Stimulated activated CD8-positive, alpha-beta memory T cell treated with anti-CD3 and anti-CD28 coated beads, Interleukin-7, amount 100 ng/mL, for 24 hours (primary cell): ENCODE data around the gene NDUFAF8.

Experiments
- DNase-seq: peaks from one replicate; pipeline ENCODE4 v3.0.0-alpha.2; 2020; ENCODE audit warnings: low read depth

Gene NDUFAF8

GRCh38 chr17:81252326-81252986 is 13.3 kb downstream of the NDUFAF8 start:
- no peak for DNase-seq

DNA sequence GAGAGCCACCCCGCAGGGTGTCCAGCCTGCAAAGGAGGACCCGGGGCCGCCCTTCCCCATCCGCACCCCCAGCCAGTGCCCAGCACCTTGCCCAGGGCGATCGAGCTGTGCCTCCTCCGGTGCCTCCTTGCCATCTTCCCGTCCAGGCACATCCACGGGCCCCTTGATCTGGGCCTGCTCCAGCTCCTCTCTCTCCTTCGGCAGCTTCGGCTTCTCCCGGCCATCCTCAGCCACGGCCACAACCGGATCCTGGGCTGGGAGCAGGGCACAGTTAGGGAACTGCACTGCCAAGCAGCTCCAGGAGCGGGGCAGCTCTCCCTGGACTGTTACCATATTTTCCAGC is 13.8 kb downstream of the NDUFAF8 start:
- no peak for DNase-seq

DNA sequence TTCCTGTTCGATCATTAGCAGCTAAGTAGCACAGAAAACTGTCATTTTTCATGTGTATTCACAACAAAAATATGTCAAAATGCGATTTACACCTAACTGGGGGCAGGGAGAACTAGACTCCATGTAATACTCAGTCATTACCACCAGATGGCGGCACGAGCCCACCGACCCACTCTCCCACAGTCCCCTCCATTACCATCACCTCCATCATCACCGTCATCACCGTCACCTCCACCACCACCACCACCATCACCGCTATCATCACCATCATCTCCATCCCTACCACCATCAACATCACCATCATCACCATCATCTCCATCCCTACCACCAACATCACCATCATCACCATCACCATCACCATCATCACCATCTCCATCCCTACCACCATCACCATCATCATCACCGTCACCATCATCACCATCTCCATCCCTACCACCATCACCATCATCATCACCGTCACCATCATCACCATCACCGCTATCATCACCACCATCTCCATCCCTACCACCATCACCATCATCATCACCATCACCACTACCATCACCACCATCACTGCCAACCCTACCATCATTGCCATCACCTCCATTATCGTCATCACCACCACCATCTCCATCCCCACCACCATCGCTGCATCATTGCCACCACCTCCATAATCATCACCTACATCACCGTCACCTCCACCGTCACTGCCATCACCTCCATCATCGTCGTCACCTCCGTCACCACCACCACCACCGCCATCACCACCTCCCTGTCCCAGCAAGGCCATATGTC is 14.4 kb downstream of the NDUFAF8 start:
- no peak for DNase-seq

GRCh38 chr17:81254955-81255717 is 16.0 kb downstream of the NDUFAF8 start:
- DNase-seq, result no peak

DNA sequence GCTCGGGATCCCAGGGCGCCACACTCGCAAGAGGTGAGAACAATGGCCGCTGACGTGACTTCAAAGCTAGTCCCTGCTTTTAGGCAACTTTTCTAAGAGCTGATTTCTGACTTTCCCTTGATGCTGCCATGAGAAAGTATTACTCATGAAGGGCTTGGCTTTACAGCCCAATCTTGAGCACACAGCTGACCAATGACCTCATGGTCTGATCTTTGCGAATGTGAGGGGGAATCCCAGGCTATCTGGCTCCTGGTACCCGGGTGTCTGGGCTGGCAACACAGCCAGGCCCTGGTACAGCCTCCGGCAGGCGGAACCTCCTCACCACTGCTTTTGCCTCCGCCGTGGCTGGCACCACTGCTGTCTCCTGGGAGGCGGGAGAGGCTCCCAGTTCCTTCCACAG is 17.5 kb downstream of the NDUFAF8 start:
- no peak for DNase-seq

DNA sequence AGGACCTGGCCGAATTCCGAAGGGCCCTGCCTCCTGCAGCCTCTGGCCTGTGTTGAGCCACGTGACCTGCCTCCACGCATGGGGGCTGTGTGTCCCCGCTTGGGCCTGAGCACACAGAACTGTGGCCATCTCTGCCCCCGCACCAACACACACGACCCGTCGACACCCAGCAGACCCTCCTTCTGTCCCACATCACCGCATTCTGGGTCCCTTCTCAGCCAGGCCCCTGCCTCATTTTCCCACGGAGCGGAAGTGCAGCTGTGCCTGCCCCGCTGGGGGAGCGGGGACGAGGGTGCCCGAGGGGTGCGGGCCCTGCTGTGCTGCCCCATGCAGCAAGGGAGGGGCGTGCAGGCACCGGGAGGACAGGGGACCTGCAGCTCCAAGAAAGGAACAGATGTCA is 18.4 kb downstream of the NDUFAF8 start:
- DNase-seq, result no peak

DNA sequence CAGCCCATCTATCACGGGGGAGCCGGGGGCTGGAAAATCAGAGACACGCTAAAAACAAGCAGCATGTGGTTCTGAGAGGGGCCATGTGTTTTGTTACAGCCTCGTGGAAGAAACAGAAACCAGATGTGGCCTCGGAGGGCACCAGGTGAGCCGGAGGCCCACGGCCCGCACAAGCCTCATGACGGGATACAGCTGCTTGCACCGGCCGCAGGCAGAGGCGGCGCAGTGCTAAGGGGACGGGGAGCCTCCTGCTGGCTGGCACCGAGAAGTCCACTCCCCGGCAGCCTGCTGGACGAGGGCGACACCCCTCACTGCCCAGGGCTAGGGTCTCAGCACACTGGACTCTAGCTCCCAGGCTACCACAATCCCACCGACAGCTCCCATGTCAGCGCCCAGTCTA is 19.2 kb downstream of the NDUFAF8 start:
- no peak for DNase-seq

GRCh38 chr17:81259058-81259605 is 20.0 kb downstream of the NDUFAF8 start:
- no peak for DNase-seq

DNA sequence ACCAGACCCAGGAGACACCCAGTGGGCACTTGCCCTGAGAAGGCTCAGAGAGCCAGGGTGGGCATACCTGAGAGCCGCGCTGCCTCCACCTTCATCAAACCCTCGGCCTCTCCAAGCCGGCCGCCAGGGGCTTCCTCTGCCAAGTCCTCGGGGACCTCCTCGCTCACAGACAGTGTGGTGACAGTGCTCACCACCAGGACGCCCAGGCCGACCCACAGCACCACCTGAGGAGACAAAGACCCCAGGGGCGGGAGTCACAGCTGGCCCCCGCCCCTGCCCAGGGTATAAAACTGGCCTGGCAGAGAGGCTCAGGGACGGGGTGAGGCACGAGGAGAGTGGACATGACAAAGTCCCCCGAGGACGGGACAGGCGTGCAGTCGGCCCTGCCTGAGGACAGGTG is 21.1 kb downstream of the NDUFAF8 start:
- no peak for DNase-seq

DNA sequence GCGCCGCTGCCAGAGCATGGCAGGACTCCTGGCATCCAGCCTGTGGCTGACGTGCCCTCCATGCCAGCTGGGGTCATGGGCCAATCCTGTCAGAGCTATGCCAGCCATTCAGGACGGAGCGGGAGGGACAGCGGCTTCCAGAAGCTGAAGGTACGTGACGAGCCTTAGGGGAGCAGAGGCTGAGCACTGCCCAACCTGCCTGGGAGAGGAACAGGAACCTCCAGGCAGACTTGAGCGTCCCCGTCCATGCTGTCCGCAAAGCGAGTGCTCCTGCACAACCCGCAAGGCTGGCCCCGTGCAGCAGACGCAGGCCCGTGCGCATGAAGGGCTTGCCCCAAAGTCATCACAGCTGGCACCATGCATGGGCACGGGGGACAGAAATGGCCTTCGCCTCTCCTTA is 21.5 kb downstream of the NDUFAF8 start:
- no peak for DNase-seq

GRCh38 chr17:81261096-81261495 is 22.0 kb downstream of the NDUFAF8 start:
- no peak for DNase-seq

DNA sequence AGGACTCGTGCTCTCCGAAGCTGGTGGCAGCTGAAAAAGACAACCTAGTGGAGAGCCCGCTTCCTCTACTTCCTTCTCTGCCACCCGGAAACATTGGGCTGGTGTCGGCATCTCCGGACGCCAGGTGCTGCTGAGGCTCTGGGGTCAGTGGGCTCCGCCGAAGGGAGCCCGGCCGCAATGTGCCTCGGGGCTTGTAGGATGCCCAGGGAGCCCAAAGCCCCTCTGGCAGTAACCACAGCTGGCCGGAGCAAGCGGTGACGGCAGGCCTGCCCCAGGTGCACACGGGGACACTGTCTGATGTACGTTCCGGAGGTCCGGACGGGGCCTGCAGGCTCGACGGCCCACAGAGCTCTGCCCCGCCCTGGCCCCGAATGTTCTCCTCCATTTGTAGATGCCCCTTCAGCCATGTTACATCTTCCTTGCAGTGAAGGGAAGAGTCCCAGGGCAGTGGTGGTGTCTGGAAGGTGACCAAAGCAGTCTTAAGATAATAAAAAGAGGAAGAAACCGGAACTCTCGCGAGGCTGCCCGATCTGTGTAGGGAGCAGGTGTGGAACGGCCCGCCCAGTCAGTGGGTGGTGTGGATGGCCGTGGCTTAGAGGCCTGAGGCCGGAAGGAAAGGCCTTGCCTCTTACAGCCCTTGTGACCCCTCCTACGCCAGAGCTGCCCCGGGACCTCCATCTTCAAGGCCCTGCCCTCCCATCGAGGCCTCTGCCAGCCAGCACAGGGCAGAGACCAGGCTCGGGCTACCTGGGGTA is 22.6 kb downstream of the NDUFAF8 start:
- DNase-seq, result no peak

DNA sequence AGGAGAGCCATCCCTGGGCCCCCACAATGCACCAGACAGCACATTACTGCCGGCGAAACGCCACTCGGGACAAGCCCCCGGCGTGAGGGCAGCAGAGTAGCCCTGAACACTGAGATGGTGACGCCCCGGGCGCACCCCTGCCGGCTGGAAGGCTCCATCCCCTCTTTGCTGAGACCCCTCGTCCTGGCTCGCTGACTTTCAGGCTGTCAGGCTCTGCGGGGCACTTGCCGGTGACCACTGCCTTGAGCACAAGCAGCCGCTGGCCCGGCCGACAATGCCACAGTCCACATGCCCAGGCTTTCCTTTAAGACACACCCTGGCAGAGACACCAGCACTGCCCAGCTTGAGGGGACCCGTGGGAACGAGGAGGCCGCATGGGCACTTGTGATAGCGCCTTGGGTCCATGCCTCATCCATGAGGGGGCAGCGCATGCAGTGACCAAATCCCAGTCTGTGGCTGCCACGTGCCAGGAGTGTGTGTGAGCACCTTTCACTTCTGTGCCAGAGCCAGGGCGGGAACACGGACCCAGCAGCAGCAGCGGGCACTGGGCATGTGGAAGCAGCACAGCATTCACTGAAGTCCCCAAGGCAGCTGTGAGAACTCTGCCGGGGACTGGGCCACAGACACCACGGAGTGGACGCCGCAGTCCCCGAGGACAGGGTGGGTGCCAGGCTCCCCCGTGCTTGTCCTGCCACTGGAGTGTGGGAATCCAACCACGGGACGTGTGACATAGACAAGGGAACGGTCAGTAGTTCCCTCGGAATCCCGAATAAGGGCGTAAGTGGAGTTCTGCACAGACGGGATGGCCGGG is 24.5 kb downstream of the NDUFAF8 start:
- DNase-seq, result no peak

- no peak for DNase-seq
Measured at GRCh38 chr17:81264640-81265039, 25.5 kb downstream of the NDUFAF8 start.

DNA sequence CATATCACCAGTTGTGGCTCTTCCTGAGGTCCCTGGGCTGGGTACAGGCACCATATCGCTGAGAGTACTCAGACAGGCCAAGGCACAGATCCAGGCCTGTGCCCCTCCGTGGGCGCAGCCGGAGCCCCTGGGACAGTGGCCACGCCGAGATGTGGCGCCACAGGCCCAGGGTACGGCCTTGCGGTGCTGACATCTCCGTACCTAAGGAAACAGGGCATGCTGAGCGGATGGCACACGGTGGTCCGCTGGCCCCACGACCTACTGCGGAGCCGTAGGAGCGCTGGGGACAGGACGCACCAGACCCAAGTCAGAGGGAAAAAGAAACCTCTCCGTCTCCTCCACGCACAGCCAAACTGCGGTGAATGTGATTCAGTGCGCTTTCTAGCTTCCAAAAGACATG is 26.5 kb downstream of the NDUFAF8 start:
- DNase-seq, result no peak

DNA sequence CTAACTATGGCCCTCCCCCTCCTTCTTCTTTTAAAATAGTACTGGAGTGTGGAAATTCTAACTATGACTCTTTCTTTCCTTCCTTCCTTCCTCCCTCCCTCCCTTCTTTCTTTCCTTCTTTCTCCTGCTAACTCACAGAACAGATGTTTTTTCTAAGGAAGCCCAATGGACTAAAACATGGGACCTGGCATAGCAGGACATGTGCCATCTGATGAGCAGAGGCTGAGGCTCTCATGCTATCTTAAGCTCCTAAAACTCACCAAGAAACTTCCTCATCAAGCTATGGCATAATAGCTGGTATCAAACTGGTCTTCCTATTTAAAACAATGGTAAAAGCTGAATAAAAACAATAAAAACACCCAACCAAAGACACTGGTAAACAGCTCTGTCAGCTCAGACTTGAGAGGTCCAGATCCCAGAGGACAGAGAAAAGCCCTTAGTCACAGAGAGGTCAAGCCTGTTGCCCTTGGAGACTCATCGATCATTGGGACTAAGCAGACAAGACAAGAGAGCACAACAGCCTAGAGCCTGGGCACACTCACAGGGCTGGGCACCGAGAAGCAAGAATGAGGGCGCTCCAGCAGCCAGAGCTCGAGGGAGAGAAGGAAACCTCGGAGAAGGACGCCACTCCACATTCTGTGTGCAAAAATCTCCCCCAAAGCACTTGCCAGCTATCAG is 28.4 kb downstream of the NDUFAF8 start:
- DNase-seq, result no peak

GRCh38 chr17:81270279-81270678 is 31.2 kb downstream of the NDUFAF8 start:
- DNase-seq, result no peak

GRCh38 chr17:81271226-81271625 is 32.1 kb downstream of the NDUFAF8 start:
- DNase-seq, result no peak

DNA sequence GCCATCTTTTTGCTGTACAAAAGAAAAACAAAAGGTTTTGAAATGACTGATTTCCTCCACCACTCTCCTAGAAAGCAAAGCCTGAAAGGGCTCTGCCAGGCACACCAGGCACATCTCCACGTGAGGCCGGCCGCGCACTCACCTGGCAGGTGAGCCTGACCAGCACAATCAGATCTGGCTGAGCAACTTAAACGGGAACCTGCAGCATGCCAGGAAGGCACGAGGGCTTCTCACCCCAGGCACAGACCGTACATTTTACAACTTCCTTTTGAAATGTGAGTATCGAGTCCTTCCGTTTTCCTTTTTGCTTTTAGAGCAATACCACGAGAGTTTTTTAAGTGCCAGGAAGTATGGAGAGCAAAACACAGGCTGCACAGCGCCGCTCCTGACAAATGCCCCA is 33.5 kb downstream of the NDUFAF8 start:
- DNase-seq, result no peak

GRCh38 chr17:81273698-81274470 is 34.8 kb downstream of the NDUFAF8 start:
- no peak for DNase-seq
